ENCODE data around the gene BST2. TPM values are rescaled to one million over a fixed set of nuclear protein-coding genes. Genes with fewer than 3 reads are reported as not detected.
A peak's percentile ranks its signal among the peaks of the same experiment; 100 is the strongest.

Gene BST2
- total RNA-seq, 6 donors from 2014 or later: 30.4 to 197 (median 74.1) TPM

DNA sequence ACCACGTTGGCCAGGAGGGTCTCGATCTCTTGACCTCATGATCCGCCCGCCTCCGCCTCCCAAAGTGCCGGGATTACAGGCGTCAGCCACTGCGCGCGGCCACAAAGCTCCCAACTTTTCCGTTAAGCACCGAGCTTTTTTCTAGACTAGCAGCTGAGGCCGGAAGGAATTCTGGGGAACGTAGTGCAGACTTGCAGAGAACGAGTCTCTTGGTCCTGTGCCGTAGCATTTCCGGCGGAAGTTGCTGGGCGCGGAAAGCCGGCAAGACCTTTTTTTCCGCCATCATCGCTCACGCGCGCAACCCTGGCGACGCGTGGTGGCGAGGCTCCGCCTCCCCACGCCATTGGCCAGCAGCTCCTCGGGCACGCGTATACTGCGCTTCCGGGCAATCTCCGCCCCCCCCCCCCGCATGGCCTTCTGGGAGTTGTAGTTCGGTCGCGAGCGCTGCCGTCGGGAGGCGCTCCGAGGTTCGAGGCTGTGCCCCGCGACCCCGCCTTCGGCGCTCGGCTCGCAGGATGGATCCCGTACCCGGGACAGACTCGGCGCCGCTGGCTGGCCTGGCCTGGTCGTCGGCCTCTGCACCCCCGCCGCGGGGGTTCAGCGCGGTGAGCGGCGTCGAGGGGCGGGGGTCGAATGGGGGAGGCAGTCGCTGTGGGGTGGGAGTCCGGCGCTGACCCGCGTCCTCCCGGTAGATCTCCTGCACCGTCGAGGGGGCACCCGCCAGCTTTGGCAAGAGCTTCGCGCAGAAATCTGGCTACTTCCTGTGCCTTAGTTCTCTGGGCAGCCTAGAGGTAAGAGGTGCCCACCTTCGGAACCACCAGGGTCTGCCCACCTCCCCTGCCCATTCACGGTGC is 14.4 kb upstream of the BST2 start, which contains the start of gene MVB12A:
Gene MVB12A, plus strand, starts transcription at position 427 of the 854 bp plus-strand sequence. Its CDS starts 89 bp downstream, at position 516.
- DNase-seq (peak; percentile 97 to 99), ATAC-seq (ENCODE audit: low FRiP score in 2 of 2) (peak; percentile 98 to 100)
- Histone ChIP-seq H3K36me3 (peaks cover 0 to 13% (median 8%) of the 10 kb centered on the region in 4 donors), H3K9me3 (no peaks in the 10 kb centered on the region), H3K27ac (peak within 1 kb of the TSS; percentile 68 to 93 (median 78)), H3K4me3 (peak within 1 kb of the TSS; percentile 83 to 93 (median 90)), H3K27me3 (no peaks in the 10 kb centered on the region), H3K4me1 (peaks cover 5 to 22% (median 11%) of the 10 kb centered on the region in 4 donors)
- WGBS, 2 donors: 1% methylated on average over 24 to 46 of the region's 85 CpGs
- peak in 2 of 4 donors; percentile 31 to 55 for TF ChIP-seq POLR2A (IDR thresholded peaks at IDR 0.05)
- TF ChIP-seq EP300 (IDR thresholded peaks at IDR 0.05): peak in 2 of 4 donors; percentile 46 to 61
- no peak for TF ChIP-seq CTCF (IDR thresholded peaks at IDR 0.05)
- TF ChIP-seq POLR2AphosphoS5 (IDR thresholded peaks at IDR 0.05): peak; percentile 86 to 92

DNA sequence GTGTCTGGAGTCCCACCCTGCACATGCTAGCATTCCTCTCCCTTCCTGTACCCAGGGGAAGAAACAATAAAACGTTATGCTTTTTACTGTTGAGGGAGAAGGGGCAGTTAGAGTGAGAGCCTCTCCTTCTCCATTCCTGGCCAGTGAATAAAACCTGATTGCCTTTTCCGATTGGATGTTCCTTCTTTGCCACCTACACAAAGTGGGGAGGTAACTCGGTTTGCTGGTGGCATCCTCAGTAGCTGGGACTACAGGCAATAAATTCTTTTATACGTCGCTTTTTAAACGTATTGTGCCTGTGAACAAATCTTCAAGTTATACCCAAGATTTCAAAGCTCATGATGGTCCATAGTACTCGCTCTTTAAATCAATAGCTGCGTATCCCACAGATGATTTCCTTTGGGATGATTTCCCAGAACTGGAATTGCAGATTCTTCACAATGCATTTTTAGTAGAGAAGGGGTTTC is 13.8 kb upstream of the BST2 start:
- DNase-seq (no peak), ATAC-seq (ENCODE audit: low FRiP score in 2 of 2) (no peak)
- H3K27me3 ChIP-seq: no peaks in the 10 kb centered on the region
- TF ChIP-seq POLR2A (IDR thresholded peaks at IDR 0.05) (no peak), EP300 (IDR thresholded peaks at IDR 0.05) (no peak), POLR2AphosphoS5 (IDR thresholded peaks at IDR 0.05) (no peak), CTCF (IDR thresholded peaks at IDR 0.05) (no peak)
- peaks cover 5 to 18% (median 11%) of the 10 kb centered on the region in 4 donors for H3K4me1 ChIP-seq
- peaks cover 0 to 13% (median 8%) of the 10 kb centered on the region in 4 donors for H3K36me3 ChIP-seq
- 31 to 33% methylated on average over 8 of the region's 8 CpGs for WGBS, 2 donors
- H3K9me3 ChIP-seq: no peaks in the 10 kb centered on the region
- peak overlapping the region; percentile 32 to 93 (median 78) for H3K27ac ChIP-seq
- H3K4me3 ChIP-seq: peak overlapping the region in 3 of 4 donors; percentile 83 to 93 (median 89)

GRCh38 chr19:17418710-17419109 is 13.3 kb upstream of the BST2 start:
- Histone ChIP-seq H3K27me3 (no peaks in the 10 kb centered on the region), H3K9me3 (no peaks in the 10 kb centered on the region), H3K27ac (peak overlapping the region in 2 of 4 donors; percentile 73 to 93), H3K36me3 (peaks cover 0 to 10% (median 5%) of the 10 kb centered on the region in 4 donors), H3K4me1 (peaks cover 7 to 22% (median 12%) of the 10 kb centered on the region in 4 donors), H3K4me3 (peak overlapping the region in 1 of 4 donors; percentile 83)
- DNase-seq: no peak
- TF ChIP-seq CTCF (IDR thresholded peaks at IDR 0.05) (no peak), POLR2AphosphoS5 (IDR thresholded peaks at IDR 0.05) (no peak), EP300 (IDR thresholded peaks at IDR 0.05) (no peak), POLR2A (IDR thresholded peaks at IDR 0.05) (no peak)
- 65 to 68% methylated on average over 3 of the region's 3 CpGs for WGBS, 2 donors
- no peak for ATAC-seq (ENCODE audit: low FRiP score in 2 of 2)

DNA sequence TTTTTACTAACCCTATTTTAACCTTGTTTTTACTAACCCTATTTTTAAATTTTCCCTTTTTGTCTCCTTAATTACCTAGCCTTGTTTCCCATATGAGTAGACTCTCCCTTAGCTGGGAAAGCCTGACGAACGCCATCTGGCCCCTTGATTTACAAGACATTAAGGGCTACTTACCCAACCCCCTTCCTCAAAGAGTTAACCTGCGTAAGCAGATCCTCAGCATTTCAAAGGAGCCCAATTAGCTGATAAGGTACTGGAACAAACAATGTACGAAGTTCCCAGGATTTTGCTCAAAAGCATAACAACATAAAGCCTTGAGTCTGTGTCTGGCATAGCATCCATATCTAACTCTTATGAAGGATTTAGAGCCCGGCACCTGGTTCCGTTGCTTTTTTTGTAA is 9.7 kb upstream of the BST2 start:
- Histone ChIP-seq H3K4me1 (peaks cover 10 to 14% (median 13%) of the 10 kb centered on the region in 4 donors), H3K9me3 (no peaks in the 10 kb centered on the region), H3K36me3 (peaks cover 0 to 4% (median 0%) of the 10 kb centered on the region in 4 donors), H3K27me3 (no peaks in the 10 kb centered on the region), H3K27ac (peak overlapping the region in 2 of 4 donors; percentile 1 to 21), H3K4me3 (no peak overlapping the region)
- 61 to 71% methylated on average over 6 of the region's 6 CpGs for WGBS, 2 donors
- TF ChIP-seq POLR2AphosphoS5 (IDR thresholded peaks at IDR 0.05) (no peak), POLR2A (IDR thresholded peaks at IDR 0.05) (no peak), CTCF (IDR thresholded peaks at IDR 0.05) (no peak), EP300 (IDR thresholded peaks at IDR 0.05) (no peak)
- DNase-seq (no peak), ATAC-seq (ENCODE audit: low FRiP score in 2 of 2) (no peak)

Data from upper lobe of left lung (tissue), 6 donors.